Measurements from ENCODE around the gene OBSL1. TPM values are rescaled to one million over a fixed set of nuclear protein-coding genes. Genes with fewer than 3 reads are reported as not detected.

OBSL1 gene
- total and polyA plus RNA-seq, 2 donors (not counting 3 experiments of a cell fraction or from before 2014, with no cell fraction given), result 16.7 to 20.7 TPM

GRCh38 chr2:219572237-219573001 is 1.1 kb upstream of the OBSL1 start, which contains the start of gene INHA:
INHA (plus strand) TSS chr2:219572310; CDS start chr2:219572375, 65 bp downstream.
- no peaks in the 10 kb centered on the region for H3K79me2 ChIP-seq (ENCODE audit: control insufficient read depth, insufficient read depth, low read length)
- no peak within 1 kb of the TSS for H2AFZ ChIP-seq (ENCODE audit: low read depth, low read length)
- ChIA-PET POLR2A (no interaction called here), CTCF (interaction anchor here (1.8 to 2.8 kb wide), 2 partner anchors 12 to 29 kb away, joined by 10 to 14 read pairs; partner anchors contain the start of genes CHPF and TMEM198)
- H3K4me1 ChIP-seq (ENCODE audit: control insufficient read depth, extremely low read depth, insufficient read depth, low read length), result no peaks in the 10 kb centered on the region
- H3K4me3 ChIP-seq (replicated peaks in 1 of 3; ENCODE audit: insufficient read depth in 1 of 3, low read depth in 1 of 3, low read length in 3 of 3), result peak within 1 kb of the TSS in 1 of 3 experiments; percentile 75
- H3K9me3 ChIP-seq (replicated peaks; ENCODE audit: control insufficient read depth, insufficient read depth, low read length), result no peaks in the 10 kb centered on the region
- dilution Hi-C loops (cut with MboI; ENCODE audit: extremely low pct_ligation_motif_present, low sequenced_read_pairs), result no loop called here
- H3K36me3 ChIP-seq (ENCODE audit: control insufficient read depth in 2 of 2, extremely low read depth in 1 of 2, insufficient read depth in 2 of 2, low read length in 2 of 2), result no peaks in the 10 kb centered on the region
- no peaks in the 10 kb centered on the region for H3K9me1 ChIP-seq (replicated peaks; ENCODE audit: control insufficient read depth, extremely low read depth, insufficient read depth, low read length)
- no peak within 1 kb of the TSS for H3K4me2 ChIP-seq (ENCODE audit: insufficient read depth, low read length)
- H4K20me1 ChIP-seq (replicated peaks; ENCODE audit: control insufficient read depth, extremely low read depth, insufficient read depth, low read length), result no peaks in the 10 kb centered on the region
- H3K9ac ChIP-seq (replicated peaks; ENCODE audit: extremely low read depth, insufficient read depth, low read length), result no peak within 1 kb of the TSS
- peaks cover 22 to 31% of the 10 kb centered on the region in 2 experiments for H3K27me3 ChIP-seq (ENCODE audit: control insufficient read depth in 2 of 2, insufficient read depth in 2 of 2, low read length in 2 of 2)
- BruUV-seq (replicated peaks), result no TSS peak
- TF ChIP-seq EZH2 (IDR thresholded peaks at IDR 0.05; ENCODE audit: borderline replicate concordance, low read depth, low read length, severe bottlenecking) (no peak), POLR2AphosphoS5 (IDR thresholded peaks at IDR 0.05; ENCODE audit: insufficient read depth, low read depth, low read length) (no peak)
- TF ChIP-seq, protein P1, sequence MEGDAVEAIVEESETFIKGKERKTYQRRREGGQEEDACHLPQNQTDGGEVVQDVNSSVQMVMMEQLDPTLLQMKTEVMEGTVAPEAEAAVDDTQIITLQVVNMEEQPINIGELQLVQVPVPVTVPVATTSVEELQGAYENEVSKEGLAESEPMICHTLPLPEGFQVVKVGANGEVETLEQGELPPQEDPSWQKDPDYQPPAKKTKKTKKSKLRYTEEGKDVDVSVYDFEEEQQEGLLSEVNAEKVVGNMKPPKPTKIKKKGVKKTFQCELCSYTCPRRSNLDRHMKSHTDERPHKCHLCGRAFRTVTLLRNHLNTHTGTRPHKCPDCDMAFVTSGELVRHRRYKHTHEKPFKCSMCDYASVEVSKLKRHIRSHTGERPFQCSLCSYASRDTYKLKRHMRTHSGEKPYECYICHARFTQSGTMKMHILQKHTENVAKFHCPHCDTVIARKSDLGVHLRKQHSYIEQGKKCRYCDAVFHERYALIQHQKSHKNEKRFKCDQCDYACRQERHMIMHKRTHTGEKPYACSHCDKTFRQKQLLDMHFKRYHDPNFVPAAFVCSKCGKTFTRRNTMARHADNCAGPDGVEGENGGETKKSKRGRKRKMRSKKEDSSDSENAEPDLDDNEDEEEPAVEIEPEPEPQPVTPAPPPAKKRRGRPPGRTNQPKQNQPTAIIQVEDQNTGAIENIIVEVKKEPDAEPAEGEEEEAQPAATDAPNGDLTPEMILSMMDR (IDR thresholded peaks at IDR 0.05; ENCODE audit: extremely low read depth in 1 of 2, insufficient read depth in 1 of 2, low read depth in 1 of 2, low read length in 2 of 2), result no peak
- DNase-seq (ENCODE audit: low read depth, low spot score) (no peak), FAIRE-seq (no peak)
- H3K27ac ChIP-seq (ENCODE audit: insufficient read depth, low read depth, low read length), result no peak within 1 kb of the TSS
- intact Hi-C loops (cut with micrococcal nuclease), result no loop called here

All from endothelial cell of umbilical vein (primary cell).